KOPT-K1 (cell line): ENCODE results near the gene CPNE9.

Experiments used
- H3K27ac ChIP-seq: fragments of 200-600 bp; sonication (generic); 2 replicates; pipeline ENCODE4 v1.5.1; 2016; ENCODE audit warnings: antibody characterized with exemption, mild to moderate bottlenecking, low read depth, low read length; ENCODE audit not compliant: poor library complexity, severe bottlenecking
- H3K36me3 ChIP-seq: fragments of 200-600 bp; sonication (generic); 2 replicates; pipeline ENCODE4 v1.5.1; 2017; ENCODE audit warnings: antibody characterized with exemption, mild to moderate bottlenecking, low read length, moderate library complexity; ENCODE audit not compliant: insufficient read depth
- H3K9me3 ChIP-seq: fragments of 200-600 bp; sonication (generic); 2 replicates; pipeline ENCODE4 v1.5.1; 2017; ENCODE audit warnings: antibody characterized with exemption, low read length, mild to moderate bottlenecking; ENCODE audit not compliant: insufficient read depth, poor library complexity, severe bottlenecking

Gene CPNE9

GRCh38 chr3:9703736-9704346 is at the start of gene CPNE9:
TSS of gene CPNE9 (plus strand) at chr3:9703833. CDS start at chr3:9703997, 164 bp downstream.
- H3K27ac ChIP-seq, result no peak within 1 kb of the TSS
- peaks cover 40% of the 10 kb centered on the region; the same call in 1 of the 2 replicates for H3K36me3 ChIP-seq
- no peaks in the 10 kb centered on the region for H3K9me3 ChIP-seq

- Histone ChIP-seq H3K36me3 (peaks cover 93% of the 10 kb centered on the region), H3K9me3 (no peaks in the 10 kb centered on the region), H3K27ac (no peak overlapping the region)
Measured at GRCh38 chr3:9659849-9660248, 43.8 kb upstream of the CPNE9 start.

GRCh38 chr3:9660972-9661371 is 42.7 kb upstream of the CPNE9 start:
- Histone ChIP-seq H3K9me3 (no peaks in the 10 kb centered on the region), H3K27ac (no peak overlapping the region), H3K36me3 (peaks cover 87% of the 10 kb centered on the region)

- Histone ChIP-seq H3K9me3 (no peaks in the 10 kb centered on the region), H3K27ac (no peak overlapping the region), H3K36me3 (peaks cover 85% of the 10 kb centered on the region)
Measured at GRCh38 chr3:9664119-9664751, 39.4 kb upstream of the CPNE9 start.

- H3K36me3 ChIP-seq, result peaks cover 87% of the 10 kb centered on the region
- no peak overlapping the region for H3K27ac ChIP-seq
- no peaks in the 10 kb centered on the region for H3K9me3 ChIP-seq
Measured at GRCh38 chr3:9666704-9667445, 36.8 kb upstream of the CPNE9 start.

GRCh38 chr3:9669277-9669676 is 34.4 kb upstream of the CPNE9 start:
- Histone ChIP-seq H3K9me3 (no peaks in the 10 kb centered on the region), H3K27ac (no peak overlapping the region), H3K36me3 (peaks cover 91% of the 10 kb centered on the region)

GRCh38 chr3:9669720-9670432 is 33.8 kb upstream of the CPNE9 start:
- Histone ChIP-seq H3K9me3 (no peaks in the 10 kb centered on the region), H3K36me3 (peaks cover 91% of the 10 kb centered on the region), H3K27ac (no peak overlapping the region)

- no peaks in the 10 kb centered on the region for H3K9me3 ChIP-seq
- H3K27ac ChIP-seq, result no peak overlapping the region
- H3K36me3 ChIP-seq, result peaks cover 98% of the 10 kb centered on the region
Measured at GRCh38 chr3:9673082-9673481, 30.6 kb upstream of the CPNE9 start.

GRCh38 chr3:9673752-9674151 is 29.9 kb upstream of the CPNE9 start:
- Histone ChIP-seq H3K36me3 (peaks cover 98% of the 10 kb centered on the region), H3K9me3 (no peaks in the 10 kb centered on the region), H3K27ac (no peak overlapping the region)

GRCh38 chr3:9675736-9676290 is 27.8 kb upstream of the CPNE9 start:
- H3K27ac ChIP-seq, result no peak overlapping the region
- no peaks in the 10 kb centered on the region for H3K9me3 ChIP-seq
- H3K36me3 ChIP-seq, result peaks cover 98% of the 10 kb centered on the region

GRCh38 chr3:9676785-9677184 is 26.8 kb upstream of the CPNE9 start:
- H3K9me3 ChIP-seq, result no peaks in the 10 kb centered on the region
- no peak overlapping the region for H3K27ac ChIP-seq
- peaks cover 98% of the 10 kb centered on the region for H3K36me3 ChIP-seq

GRCh38 chr3:9678493-9678892 is 25.1 kb upstream of the CPNE9 start:
- Histone ChIP-seq H3K9me3 (no peaks in the 10 kb centered on the region), H3K36me3 (peaks cover 96% of the 10 kb centered on the region), H3K27ac (no peak overlapping the region)

- Histone ChIP-seq H3K36me3 (peaks cover 96% of the 10 kb centered on the region), H3K9me3 (no peaks in the 10 kb centered on the region), H3K27ac (no peak overlapping the region)
Measured at GRCh38 chr3:9679476-9680080, 24.1 kb upstream of the CPNE9 start.

GRCh38 chr3:9681011-9681722 is 22.5 kb upstream of the CPNE9 start:
- Histone ChIP-seq H3K9me3 (no peaks in the 10 kb centered on the region), H3K27ac (no peak overlapping the region), H3K36me3 (peaks cover 97% of the 10 kb centered on the region)
